ENCODE results near the gene TCEAL4. TPM values are rescaled to one million over a fixed set of nuclear protein-coding genes. Genes with fewer than 3 reads are reported as not detected.

Gene TCEAL4
- total RNA-seq, 1 experiment from 2014 or later = 84.1 TPM

DNA sequence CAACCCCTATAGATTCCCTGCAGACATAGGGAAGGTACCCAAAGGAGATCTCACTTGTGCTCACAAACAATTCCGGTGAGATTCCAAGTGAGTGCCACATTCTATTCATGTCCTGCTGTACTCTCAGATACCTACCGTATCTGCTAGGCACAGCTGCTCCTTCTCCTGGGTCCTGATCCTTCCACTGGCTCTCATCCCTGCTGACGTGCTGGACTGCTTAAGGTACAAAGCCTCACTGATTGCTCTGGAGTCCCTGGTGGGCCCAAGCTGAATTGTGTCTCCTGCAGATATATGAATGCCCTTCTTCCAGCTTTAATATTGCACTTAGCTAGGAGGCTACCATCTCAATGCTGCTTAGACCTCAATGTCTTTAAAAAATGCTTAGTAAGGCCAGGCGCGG lies 45.8 kb downstream of the TCEAL4 start:
- peak overlapping the region in 1 of 2 experiments; percentile 22; a peak in 2 of 4 replicates for H3K4me3 ChIP-seq (ENCODE audit: low read depth in 2 of 2, low read length in 2 of 2)
- no peaks in the 10 kb centered on the region for H3K36me3 ChIP-seq (ENCODE audit: control insufficient read depth, insufficient read depth, low read length)
- DNase-seq (ENCODE audit: low read depth, low spot score) (no peak), ATAC-seq (no peak)
- peak overlapping the region; percentile 51; the same call in 1 of the 2 replicates for H3K27ac ChIP-seq (ENCODE audit: low read length)
- in situ Hi-C loops (cut with HindIII; ENCODE audit: low pct_unique_long_range_greater_than_20kb, low sequenced_read_pairs) = no loop called here
- intact Hi-C loops (cut with micrococcal nuclease; ENCODE audit: unreplicated experiment) = loop anchor here (2.0 kb wide), 1 partner anchor 96 kb away; no protein-coding TSS in a partner anchor
- peaks cover 9% of the 10 kb centered on the region; the same call in 1 of the 2 replicates for H3K4me1 ChIP-seq (ENCODE audit: control insufficient read depth, insufficient read depth, low read length)
- BruUV-seq (replicated peaks) = no TSS peak
- ChIA-PET CTCF (interaction anchor here (1.2 to 1.7 kb wide), 2 partner anchors 16 to 41 kb away, joined by 3 to 6 read pairs; no protein-coding TSS in a partner anchor), POLR2A (no interaction called here)
- TF ChIP-seq SIN3A (IDR thresholded peaks at IDR 0.05; ENCODE audit: borderline replicate concordance, insufficient read depth, low read depth, low read length) (no peak), TCF7L2 (IDR thresholded peaks at IDR 0.05; ENCODE audit: low read depth, low read length) (no peak), POLR2AphosphoS5 (IDR thresholded peaks at IDR 0.05; ENCODE audit: low read depth, low read length) (no peak)
- TF ChIP-seq, protein P1, sequence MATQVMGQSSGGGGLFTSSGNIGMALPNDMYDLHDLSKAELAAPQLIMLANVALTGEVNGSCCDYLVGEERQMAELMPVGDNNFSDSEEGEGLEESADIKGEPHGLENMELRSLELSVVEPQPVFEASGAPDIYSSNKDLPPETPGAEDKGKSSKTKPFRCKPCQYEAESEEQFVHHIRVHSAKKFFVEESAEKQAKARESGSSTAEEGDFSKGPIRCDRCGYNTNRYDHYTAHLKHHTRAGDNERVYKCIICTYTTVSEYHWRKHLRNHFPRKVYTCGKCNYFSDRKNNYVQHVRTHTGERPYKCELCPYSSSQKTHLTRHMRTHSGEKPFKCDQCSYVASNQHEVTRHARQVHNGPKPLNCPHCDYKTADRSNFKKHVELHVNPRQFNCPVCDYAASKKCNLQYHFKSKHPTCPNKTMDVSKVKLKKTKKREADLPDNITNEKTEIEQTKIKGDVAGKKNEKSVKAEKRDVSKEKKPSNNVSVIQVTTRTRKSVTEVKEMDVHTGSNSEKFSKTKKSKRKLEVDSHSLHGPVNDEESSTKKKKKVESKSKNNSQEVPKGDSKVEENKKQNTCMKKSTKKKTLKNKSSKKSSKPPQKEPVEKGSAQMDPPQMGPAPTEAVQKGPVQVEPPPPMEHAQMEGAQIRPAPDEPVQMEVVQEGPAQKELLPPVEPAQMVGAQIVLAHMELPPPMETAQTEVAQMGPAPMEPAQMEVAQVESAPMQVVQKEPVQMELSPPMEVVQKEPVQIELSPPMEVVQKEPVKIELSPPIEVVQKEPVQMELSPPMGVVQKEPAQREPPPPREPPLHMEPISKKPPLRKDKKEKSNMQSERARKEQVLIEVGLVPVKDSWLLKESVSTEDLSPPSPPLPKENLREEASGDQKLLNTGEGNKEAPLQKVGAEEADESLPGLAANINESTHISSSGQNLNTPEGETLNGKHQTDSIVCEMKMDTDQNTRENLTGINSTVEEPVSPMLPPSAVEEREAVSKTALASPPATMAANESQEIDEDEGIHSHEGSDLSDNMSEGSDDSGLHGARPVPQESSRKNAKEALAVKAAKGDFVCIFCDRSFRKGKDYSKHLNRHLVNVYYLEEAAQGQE (IDR thresholded peaks at IDR 0.05; ENCODE audit: insufficient read depth in 1 of 2, low read depth in 2 of 2, low read length in 1 of 2) = no peak
- TF ChIP-seq, protein P2, sequence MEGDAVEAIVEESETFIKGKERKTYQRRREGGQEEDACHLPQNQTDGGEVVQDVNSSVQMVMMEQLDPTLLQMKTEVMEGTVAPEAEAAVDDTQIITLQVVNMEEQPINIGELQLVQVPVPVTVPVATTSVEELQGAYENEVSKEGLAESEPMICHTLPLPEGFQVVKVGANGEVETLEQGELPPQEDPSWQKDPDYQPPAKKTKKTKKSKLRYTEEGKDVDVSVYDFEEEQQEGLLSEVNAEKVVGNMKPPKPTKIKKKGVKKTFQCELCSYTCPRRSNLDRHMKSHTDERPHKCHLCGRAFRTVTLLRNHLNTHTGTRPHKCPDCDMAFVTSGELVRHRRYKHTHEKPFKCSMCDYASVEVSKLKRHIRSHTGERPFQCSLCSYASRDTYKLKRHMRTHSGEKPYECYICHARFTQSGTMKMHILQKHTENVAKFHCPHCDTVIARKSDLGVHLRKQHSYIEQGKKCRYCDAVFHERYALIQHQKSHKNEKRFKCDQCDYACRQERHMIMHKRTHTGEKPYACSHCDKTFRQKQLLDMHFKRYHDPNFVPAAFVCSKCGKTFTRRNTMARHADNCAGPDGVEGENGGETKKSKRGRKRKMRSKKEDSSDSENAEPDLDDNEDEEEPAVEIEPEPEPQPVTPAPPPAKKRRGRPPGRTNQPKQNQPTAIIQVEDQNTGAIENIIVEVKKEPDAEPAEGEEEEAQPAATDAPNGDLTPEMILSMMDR (IDR thresholded peaks at IDR 0.05) = no peak
- H3K27me3 ChIP-seq (ENCODE audit: control insufficient read depth, insufficient read depth, low read length) = no peaks in the 10 kb centered on the region
- H3K9me3 ChIP-seq (ENCODE audit: control insufficient read depth, insufficient read depth, low read depth, low read length) = no peaks in the 10 kb centered on the region

DNA sequence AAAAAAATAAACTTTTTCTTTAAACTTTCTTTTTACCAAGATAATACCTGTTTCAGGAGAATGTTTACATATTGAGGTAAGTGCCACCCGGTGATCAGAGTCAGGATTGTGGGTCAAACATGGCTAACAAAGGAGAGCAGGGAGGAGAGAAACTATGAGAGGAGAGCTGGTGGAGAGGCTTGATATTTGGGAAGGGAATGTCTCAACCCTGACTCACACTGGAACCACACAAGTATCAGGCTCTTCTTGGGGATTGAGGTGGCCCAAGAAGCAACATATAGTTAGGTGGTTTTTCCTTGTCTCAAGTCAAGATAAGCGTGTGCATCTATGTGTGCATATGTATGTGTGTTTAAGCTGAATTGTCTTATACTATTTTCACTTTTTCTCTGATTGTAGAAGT lies 50.1 kb downstream of the TCEAL4 start:
- CTCF ChIA-PET = no interaction called here
- H3K27ac ChIP-seq (ENCODE audit: low read length) = no peak overlapping the region
- ATAC-seq (no peak), DNase-seq (ENCODE audit: low read depth, low spot score) (no peak)
- H3K27me3 ChIP-seq (ENCODE audit: control insufficient read depth, insufficient read depth, low read length) = no peaks in the 10 kb centered on the region
- POLR2A ChIA-PET = no interaction called here
- in situ Hi-C loops (cut with HindIII; ENCODE audit: low pct_unique_long_range_greater_than_20kb, low sequenced_read_pairs) = no loop called here
- TF ChIP-seq POLR2AphosphoS5 (IDR thresholded peaks at IDR 0.05; ENCODE audit: low read depth, low read length) (no peak), SIN3A (IDR thresholded peaks at IDR 0.05; ENCODE audit: borderline replicate concordance, insufficient read depth, low read depth, low read length) (no peak), TCF7L2 (IDR thresholded peaks at IDR 0.05; ENCODE audit: low read depth, low read length) (no peak)
- TF ChIP-seq, protein P2 (IDR thresholded peaks at IDR 0.05) = no peak
- TF ChIP-seq, protein P1 (IDR thresholded peaks at IDR 0.05; ENCODE audit: insufficient read depth in 1 of 2, low read depth in 2 of 2, low read length in 1 of 2) = no peak
- H3K36me3 ChIP-seq (ENCODE audit: control insufficient read depth, insufficient read depth, low read length) = no peaks in the 10 kb centered on the region
- no peak overlapping the region for H3K4me3 ChIP-seq (ENCODE audit: low read depth in 2 of 2, low read length in 2 of 2)
- BruUV-seq (replicated peaks) = no TSS peak
- intact Hi-C loops (cut with micrococcal nuclease; ENCODE audit: unreplicated experiment) = no loop called here
- H3K4me1 ChIP-seq (ENCODE audit: control insufficient read depth, insufficient read depth, low read length) = peaks cover 3% of the 10 kb centered on the region; the same call in 1 of the 2 replicates
- no peaks in the 10 kb centered on the region for H3K9me3 ChIP-seq (ENCODE audit: control insufficient read depth, insufficient read depth, low read depth, low read length)
